NK-92 treated with Interleukin-12 subunit alpha and Interleukin-12 subunit beta, amount 100 ng/mL, for 24 hours (cell line): ENCODE measurements around the gene FGF19.
"Not testable (repeated sequence)": the region's sequence is repeated elsewhere in the genome, so short reads cannot be mapped to it uniquely, and the experiment has no call there.

Source experiments
- DNase-seq: peaks from one replicate; lab custom pipeline; 2025; lab: John Stamatoyannopoulos, UW

FGF19 gene

GRCh38 chr11:69695581-69695980 is 8.2 kb downstream of the FGF19 start:
- no peak for DNase-seq

- no peak for DNase-seq
Observed at GRCh38 chr11:69694781-69695180, 9.0 kb downstream of the FGF19 start.

GRCh38 chr11:69692422-69692821 is 11.4 kb downstream of the FGF19 start:
- no peak for DNase-seq

- DNase-seq: no peak
Observed at GRCh38 chr11:69691463-69691862, 12.4 kb downstream of the FGF19 start.

GRCh38 chr11:69689484-69690319 is 14.1 kb downstream of the FGF19 start:
- DNase-seq: no peak

GRCh38 chr11:69687969-69688771 is 15.7 kb downstream of the FGF19 start:
- DNase-seq: not testable (repeated sequence)

- no peak for DNase-seq
Observed at GRCh38 chr11:69686856-69687255, 17.0 kb downstream of the FGF19 start.

GRCh38 chr11:69686452-69686851 is 17.4 kb downstream of the FGF19 start:
- no peak for DNase-seq

GRCh38 chr11:69685348-69685747 is 18.5 kb downstream of the FGF19 start:
- no peak for DNase-seq

GRCh38 chr11:69684651-69685050 is 19.2 kb downstream of the FGF19 start:
- DNase-seq: no peak

- DNase-seq: no peak
Observed at GRCh38 chr11:69683764-69684333, 20.0 kb downstream of the FGF19 start.

- no peak for DNase-seq
Observed at GRCh38 chr11:69682681-69683326, 21.0 kb downstream of the FGF19 start.

- DNase-seq: no peak
Observed at GRCh38 chr11:69682221-69682620, 21.6 kb downstream of the FGF19 start.

- DNase-seq: no peak
Observed at GRCh38 chr11:69680688-69681087, 23.1 kb downstream of the FGF19 start.

- DNase-seq: no peak
Observed at GRCh38 chr11:69677749-69678148, 26.1 kb downstream of the FGF19 start.

GRCh38 chr11:69674886-69675714 is 28.7 kb downstream of the FGF19 start, which contains the start of gene LTO1:
TSS of gene LTO1 (minus strand) at chr11:69675353. CDS start at chr11:69675239, 114 bp downstream.
- DNase-seq: peak; percentile 91

GRCh38 chr11:69674267-69674885 is 29.4 kb downstream of the FGF19 start:
- DNase-seq: no peak

- no peak for DNase-seq
Observed at GRCh38 chr11:69671734-69672465, 31.9 kb downstream of the FGF19 start.

GRCh38 chr11:69670158-69670845 is 33.5 kb downstream of the FGF19 start:
- DNase-seq: peak; percentile 31
